ENCODE measurements around the gene DNAJC5. TPM values are rescaled to one million over a fixed set of nuclear protein-coding genes. Genes with fewer than 3 reads are reported as not detected.
"Not testable (repeated sequence)": the region's sequence is repeated elsewhere in the genome, so short reads cannot be mapped to it uniquely, and the experiment has no call there.

Gene DNAJC5
- total and polyA plus RNA-seq, 7 donors, result 13.1 to 33.6 (median 20.9) TPM

DNA sequence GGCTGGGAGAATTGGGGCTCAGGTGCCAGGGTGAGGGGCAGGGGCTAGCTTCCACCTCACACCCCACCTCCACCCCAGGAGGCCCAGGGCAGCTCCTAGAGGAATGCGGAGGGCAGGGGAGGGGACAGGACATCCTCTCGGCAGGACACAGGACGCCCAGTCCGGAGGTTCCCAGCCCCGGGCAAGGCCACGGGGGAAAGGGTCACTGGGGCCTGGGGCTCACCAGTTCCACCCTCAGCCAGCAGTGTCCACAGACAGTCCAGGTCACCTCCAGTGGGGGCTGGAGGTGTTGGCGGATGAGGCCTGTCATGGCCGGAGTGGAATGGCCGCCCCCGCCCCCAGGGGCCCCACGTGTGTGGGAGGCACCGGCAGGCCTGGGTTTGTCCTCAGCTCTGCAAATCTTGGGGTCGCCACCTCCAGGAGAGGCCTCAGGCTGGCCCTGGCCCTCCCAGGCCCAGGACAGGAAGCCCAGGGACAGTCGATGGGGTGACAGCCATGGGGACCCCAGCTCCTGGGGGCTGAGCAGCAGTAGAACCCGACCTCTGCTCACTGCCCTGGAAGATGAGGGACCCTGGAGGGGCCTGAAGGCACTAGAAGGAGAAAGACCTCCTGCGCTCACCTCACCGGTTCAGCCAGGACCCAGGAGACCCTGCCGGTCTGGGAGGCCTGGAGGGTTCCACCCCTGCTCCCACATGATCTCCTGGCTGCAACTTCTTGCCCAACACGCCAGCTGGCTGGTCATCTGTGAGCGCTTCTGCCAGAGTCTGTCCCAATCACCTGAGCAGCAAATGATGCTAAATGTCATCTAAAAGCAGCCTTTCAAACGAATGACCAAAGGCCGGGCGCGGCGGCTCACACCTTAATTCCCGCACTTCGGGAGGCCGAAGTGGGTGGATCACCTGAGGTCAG lies 46.7 kb upstream of the DNAJC5 start:
- intact Hi-C loops (cut with DNase I), result no loop called here
- ATAC-seq (peak; percentile 57 to 78 (median 70)), DNase-seq (no peak)
- no peaks in the 10 kb centered on the region for H3K36me3 ChIP-seq (ENCODE audit: insufficient read depth in 1 of 2, low read depth in 1 of 2)
- H3K9me3 ChIP-seq, result no peaks in the 10 kb centered on the region
- peak overlapping the region; percentile 32 for H3K4me3 ChIP-seq
- peaks cover 9% of the 10 kb centered on the region for H3K4me1 ChIP-seq
- TF ChIP-seq, protein P1, sequence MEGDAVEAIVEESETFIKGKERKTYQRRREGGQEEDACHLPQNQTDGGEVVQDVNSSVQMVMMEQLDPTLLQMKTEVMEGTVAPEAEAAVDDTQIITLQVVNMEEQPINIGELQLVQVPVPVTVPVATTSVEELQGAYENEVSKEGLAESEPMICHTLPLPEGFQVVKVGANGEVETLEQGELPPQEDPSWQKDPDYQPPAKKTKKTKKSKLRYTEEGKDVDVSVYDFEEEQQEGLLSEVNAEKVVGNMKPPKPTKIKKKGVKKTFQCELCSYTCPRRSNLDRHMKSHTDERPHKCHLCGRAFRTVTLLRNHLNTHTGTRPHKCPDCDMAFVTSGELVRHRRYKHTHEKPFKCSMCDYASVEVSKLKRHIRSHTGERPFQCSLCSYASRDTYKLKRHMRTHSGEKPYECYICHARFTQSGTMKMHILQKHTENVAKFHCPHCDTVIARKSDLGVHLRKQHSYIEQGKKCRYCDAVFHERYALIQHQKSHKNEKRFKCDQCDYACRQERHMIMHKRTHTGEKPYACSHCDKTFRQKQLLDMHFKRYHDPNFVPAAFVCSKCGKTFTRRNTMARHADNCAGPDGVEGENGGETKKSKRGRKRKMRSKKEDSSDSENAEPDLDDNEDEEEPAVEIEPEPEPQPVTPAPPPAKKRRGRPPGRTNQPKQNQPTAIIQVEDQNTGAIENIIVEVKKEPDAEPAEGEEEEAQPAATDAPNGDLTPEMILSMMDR (IDR thresholded peaks at IDR 0.05), result no peak
- WGBS, 3 donors, result 43 to 54% (median 51%) methylated on average over 27 to 28 of the region's 28 CpGs
- H3K27ac ChIP-seq, result peak overlapping the region; percentile 72
- H3K27me3 ChIP-seq (ENCODE audit: insufficient read depth in 3 of 3, low read length in 2 of 3), result peaks cover 0 to 6% (median 0%) of the 10 kb centered on the region in 3 donors

DNA sequence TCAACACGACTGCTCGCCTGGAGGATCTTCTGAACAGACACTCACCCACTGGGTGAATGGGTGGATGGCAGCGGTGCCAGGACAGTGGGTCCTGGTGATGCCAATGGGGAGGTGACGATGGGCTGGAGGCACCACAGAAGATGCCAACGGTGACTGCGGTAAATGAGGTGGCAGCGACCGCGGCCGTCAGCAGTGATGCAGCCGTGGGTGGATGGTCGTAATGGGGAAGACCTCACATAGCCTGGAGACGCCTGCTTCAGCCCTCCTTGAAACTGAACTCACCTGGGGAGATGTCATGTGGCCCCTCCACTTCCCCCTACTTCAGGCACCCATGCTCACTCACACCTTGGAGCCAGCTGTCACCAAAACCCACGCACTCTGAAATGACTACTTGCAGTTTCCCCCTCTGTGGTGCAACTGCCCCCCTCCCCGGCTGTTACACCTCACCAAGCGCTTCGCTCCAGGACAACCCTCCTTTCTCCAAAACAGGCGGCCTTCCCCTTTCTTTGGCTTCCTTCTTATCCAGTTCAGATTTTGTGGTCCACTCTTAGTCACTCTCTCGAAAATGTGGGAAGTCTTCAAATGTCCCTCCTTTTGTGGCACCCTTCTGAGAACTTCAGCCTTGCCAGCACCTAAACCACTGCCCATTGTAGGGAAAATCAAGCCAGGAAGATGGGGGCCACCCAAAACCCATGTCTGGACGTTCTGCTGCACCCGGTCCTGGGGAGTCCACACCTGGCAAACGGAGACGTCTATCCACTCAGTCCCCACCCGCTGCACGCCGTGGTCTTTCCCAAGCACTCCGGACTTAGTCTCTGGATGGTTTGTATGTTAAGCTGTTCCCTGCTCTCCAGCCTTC lies 44.0 kb upstream of the DNAJC5 start:
- ATAC-seq (no peak), DNase-seq (peak in 1 of 2 donors; percentile 4)
- Histone ChIP-seq H3K4me1 (peaks cover 19% of the 10 kb centered on the region), H3K4me3 (no peak overlapping the region), H3K9me3 (no peaks in the 10 kb centered on the region), H3K36me3 (ENCODE audit: insufficient read depth in 1 of 2, low read depth in 1 of 2) (no peaks in the 10 kb centered on the region), H3K27me3 (ENCODE audit: insufficient read depth in 3 of 3, low read length in 2 of 3) (peaks cover 0 to 30% (median 0%) of the 10 kb centered on the region in 3 donors), H3K27ac (no peak overlapping the region)
- intact Hi-C loops (cut with DNase I), result no loop called here
- 73 to 88% (median 78%) methylated on average over 27 of the region's 27 CpGs for WGBS, 3 donors
- TF ChIP-seq, protein P1 (IDR thresholded peaks at IDR 0.05), result no peak

DNA sequence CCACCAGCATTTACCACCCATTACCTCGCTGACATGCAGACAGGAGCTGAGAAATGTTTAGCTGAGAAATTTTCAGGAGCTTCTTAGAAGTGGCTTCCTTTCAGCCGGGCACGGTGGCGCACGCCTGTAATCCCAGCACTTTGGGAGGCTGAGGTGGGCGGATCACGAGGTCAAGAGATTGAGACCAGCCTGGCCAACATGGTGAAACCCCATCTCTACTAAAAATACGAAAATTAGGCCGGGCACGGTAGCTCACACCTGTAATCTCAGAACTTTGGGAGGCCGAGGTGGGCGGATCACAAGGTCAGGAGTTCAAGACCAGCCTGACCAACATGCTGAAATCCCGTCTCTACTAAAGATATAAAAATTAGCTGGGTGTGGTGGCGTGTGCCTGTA lies 43.4 kb upstream of the DNAJC5 start:
- H3K36me3 ChIP-seq (ENCODE audit: insufficient read depth in 1 of 2, low read depth in 1 of 2); ATAC-seq; H3K9me3 ChIP-seq; H3K27ac ChIP-seq; intact Hi-C loops (cut with DNase I); H3K4me3 ChIP-seq; DNase-seq: not testable (repeated sequence)
- 86 to 93% (median 91%) methylated on average over 14 of the region's 14 CpGs for WGBS, 3 donors
- H3K27me3 ChIP-seq (ENCODE audit: insufficient read depth in 3 of 3, low read length in 2 of 3), result peaks cover 0 to 31% (median 0%) of the 10 kb centered on the region in 3 donors
- peaks cover 13% of the 10 kb centered on the region for H3K4me1 ChIP-seq

DNA sequence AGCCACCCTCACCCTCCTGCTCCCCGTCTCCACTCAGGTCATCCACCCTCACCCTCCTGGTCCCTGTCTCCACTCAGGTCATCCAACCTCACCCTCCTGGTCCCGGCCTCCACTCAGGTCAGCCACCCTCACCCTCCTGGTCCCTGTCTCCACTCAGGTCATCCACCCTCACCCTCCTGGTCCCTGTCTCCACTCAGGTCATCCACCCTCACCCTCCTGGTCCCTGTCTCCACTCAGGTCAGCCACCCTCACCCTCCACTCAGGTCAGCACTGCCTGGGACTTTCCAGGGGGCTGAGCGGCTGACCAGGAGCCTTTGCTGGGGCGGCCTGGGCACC lies 41.2 kb upstream of the DNAJC5 start:
- H3K36me3 ChIP-seq (ENCODE audit: insufficient read depth in 1 of 2, low read depth in 1 of 2); H3K9me3 ChIP-seq; intact Hi-C loops (cut with DNase I); ATAC-seq; DNase-seq; H3K4me3 ChIP-seq: not testable (repeated sequence)
- Histone ChIP-seq H3K27ac (peak overlapping the region; percentile 65), H3K27me3 (ENCODE audit: insufficient read depth in 3 of 3, low read length in 2 of 3) (peaks cover 0 to 42% (median 0%) of the 10 kb centered on the region in 3 donors), H3K4me1 (peaks cover 16% of the 10 kb centered on the region)
- 68 to 74% (median 73%) methylated on average over 4 of the region's 4 CpGs for WGBS, 3 donors

DNA sequence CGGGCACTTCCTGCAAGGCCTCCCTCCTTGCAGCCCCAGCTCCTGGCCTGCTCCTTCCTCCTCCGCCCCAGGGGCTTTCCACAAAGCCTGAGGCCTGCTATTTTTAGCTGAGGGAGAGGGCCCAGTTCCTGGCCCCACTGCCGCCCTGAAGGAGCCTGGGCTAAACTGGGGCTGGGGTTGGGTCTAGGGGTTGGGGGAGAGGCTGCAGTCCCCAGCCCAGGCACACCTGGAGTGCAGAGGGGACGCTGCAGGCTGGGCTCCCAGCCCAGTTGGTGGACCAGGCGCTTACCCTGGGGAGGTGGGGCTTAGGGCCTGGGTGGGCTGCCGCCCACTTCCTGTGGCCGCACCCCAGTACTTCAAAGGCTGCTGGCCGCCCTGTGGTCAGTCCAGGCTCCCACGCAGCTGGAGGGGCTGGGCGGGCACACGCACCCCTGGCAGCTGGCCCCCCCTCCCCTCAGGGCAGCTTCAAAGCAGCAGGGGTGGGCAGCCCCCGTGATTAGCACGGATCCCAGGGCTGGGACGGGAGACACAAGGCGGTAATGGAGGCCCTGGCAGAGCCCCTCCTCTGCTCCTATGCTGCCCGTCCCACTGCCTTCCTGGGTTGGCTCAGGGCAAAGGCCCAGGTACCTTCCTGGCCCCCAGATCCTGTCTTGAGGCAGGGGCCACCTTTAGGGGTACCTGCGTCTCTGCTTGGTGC lies 40.7 kb upstream of the DNAJC5 start:
- intact Hi-C loops (cut with DNase I), result no loop called here
- DNase-seq (no peak), ATAC-seq (peak; percentile 15 to 25 (median 18))
- TF ChIP-seq, protein P1 (IDR thresholded peaks at IDR 0.05), result no peak
- H3K36me3 ChIP-seq (ENCODE audit: insufficient read depth in 1 of 2, low read depth in 1 of 2), result no peaks in the 10 kb centered on the region
- H3K4me3 ChIP-seq, result peak overlapping the region; percentile 16
- H3K4me1 ChIP-seq, result peaks cover 17% of the 10 kb centered on the region
- WGBS, 3 donors, result 17 to 37% (median 19%) methylated on average over 15 to 17 of the region's 17 CpGs
- H3K9me3 ChIP-seq, result no peaks in the 10 kb centered on the region
- H3K27ac ChIP-seq, result peak overlapping the region; percentile 65
- H3K27me3 ChIP-seq (ENCODE audit: insufficient read depth in 3 of 3, low read length in 2 of 3), result peaks cover 0 to 42% (median 0%) of the 10 kb centered on the region in 3 donors

Data from psoas muscle (tissue), 8 donors.